GM18861 (cell line): ENCODE results near the gene POU2F3.
"Not testable (repeated sequence)": the region's sequence is repeated elsewhere in the genome, so short reads cannot be mapped to it uniquely, and the experiment has no call there.

Experiments used
- ATAC-seq: cut with Tn5 transposase; IDR thresholded peaks from one replicate; pipeline ENCODE4 v1.9.1; 2021; ENCODE audit not compliant: unreplicated experiment

Gene POU2F3

GRCh38 chr11:120249279-120250262 is 9.6 kb downstream of the POU2F3 start:
- ATAC-seq: no peak

- ATAC-seq: not testable (repeated sequence)
Observed at GRCh38 chr11:120253377-120253776, 13.4 kb downstream of the POU2F3 start.

GRCh38 chr11:120254788-120255518 is 15.0 kb downstream of the POU2F3 start:
- ATAC-seq: no peak

- no peak for ATAC-seq
Observed at GRCh38 chr11:120255519-120255866, 15.6 kb downstream of the POU2F3 start.

- no peak for ATAC-seq
Observed at GRCh38 chr11:120256178-120256577, 16.2 kb downstream of the POU2F3 start.

- no peak for ATAC-seq
Observed at GRCh38 chr11:120256779-120257178, 16.8 kb downstream of the POU2F3 start.

- ATAC-seq: no peak
Observed at GRCh38 chr11:120257346-120257745, 17.4 kb downstream of the POU2F3 start.

- no peak for ATAC-seq
Observed at GRCh38 chr11:120258661-120259060, 18.7 kb downstream of the POU2F3 start.

GRCh38 chr11:120259241-120259640 is 19.3 kb downstream of the POU2F3 start:
- no peak for ATAC-seq

GRCh38 chr11:120259988-120260565 is 20.1 kb downstream of the POU2F3 start:
- no peak for ATAC-seq

GRCh38 chr11:120260616-120261015 is 20.7 kb downstream of the POU2F3 start:
- ATAC-seq: no peak

GRCh38 chr11:120261321-120261720 is 21.4 kb downstream of the POU2F3 start:
- no peak for ATAC-seq

GRCh38 chr11:120261931-120262330 is 22.0 kb downstream of the POU2F3 start:
- no peak for ATAC-seq

- no peak for ATAC-seq
Observed at GRCh38 chr11:120267319-120267718, 27.4 kb downstream of the POU2F3 start.

- no peak for ATAC-seq
Observed at GRCh38 chr11:120268686-120269085, 28.7 kb downstream of the POU2F3 start.

GRCh38 chr11:120270386-120270785 is 30.4 kb downstream of the POU2F3 start:
- no peak for ATAC-seq

- ATAC-seq: no peak
Observed at GRCh38 chr11:120271672-120272071, 31.7 kb downstream of the POU2F3 start.

- ATAC-seq: no peak
Observed at GRCh38 chr11:120272303-120272702, 32.4 kb downstream of the POU2F3 start.

GRCh38 chr11:120273432-120273831 is 33.5 kb downstream of the POU2F3 start:
- no peak for ATAC-seq

GRCh38 chr11:120273956-120274355 is 34.0 kb downstream of the POU2F3 start:
- ATAC-seq: not testable (repeated sequence)

- no peak for ATAC-seq
Observed at GRCh38 chr11:120279502-120279901, 39.6 kb downstream of the POU2F3 start.

GRCh38 chr11:120280600-120281051 is 40.7 kb downstream of the POU2F3 start:
- no peak for ATAC-seq
